ENCODE data around the gene PRR33.
A peak's percentile ranks its signal among the peaks of the same experiment; 100 is the strongest.

PRR33 gene

GRCh38 chr11:1935156-1936071 lies 43.7 kb upstream of the PRR33 start:
- no peak overlapping the region for H3K4me3 ChIP-seq (ENCODE audit: low read length)
- TF ChIP-seq CTCF (conservative IDR thresholded peaks at IDR 0.05; ENCODE audit: low read length), result no peak
- no peak for DNase-seq (ENCODE audit: low read depth)

- no peak for TF ChIP-seq CTCF (conservative IDR thresholded peaks at IDR 0.05; ENCODE audit: low read length)
- no peak overlapping the region for H3K4me3 ChIP-seq (ENCODE audit: low read length)
- no peak for DNase-seq (ENCODE audit: low read depth)
Observed at GRCh38 chr11:1934335-1935155, 42.9 kb upstream of the PRR33 start.

GRCh38 chr11:1933416-1934334 lies 42.0 kb upstream of the PRR33 start:
- no peak for DNase-seq (ENCODE audit: low read depth)
- H3K4me3 ChIP-seq (ENCODE audit: low read length), result no peak overlapping the region
- no peak for TF ChIP-seq CTCF (conservative IDR thresholded peaks at IDR 0.05; ENCODE audit: low read length)

- H3K4me3 ChIP-seq (ENCODE audit: low read length), result no peak overlapping the region
- no peak for TF ChIP-seq CTCF (conservative IDR thresholded peaks at IDR 0.05; ENCODE audit: low read length)
- DNase-seq (ENCODE audit: low read depth), result no peak
Observed at GRCh38 chr11:1932681-1933080, 41.0 kb upstream of the PRR33 start.

- no peak overlapping the region for H3K4me3 ChIP-seq (ENCODE audit: low read length)
- no peak for DNase-seq (ENCODE audit: low read depth)
- TF ChIP-seq CTCF (conservative IDR thresholded peaks at IDR 0.05; ENCODE audit: low read length), result no peak
Observed at GRCh38 chr11:1932105-1932480, 40.4 kb upstream of the PRR33 start.

GRCh38 chr11:1931341-1932104 lies 39.8 kb upstream of the PRR33 start:
- no peak for DNase-seq (ENCODE audit: low read depth)
- 0 out of 2 replicates have a peak, but pooled peaks have one; percentile 10 for TF ChIP-seq CTCF (conservative IDR thresholded peaks at IDR 0.05; ENCODE audit: low read length)
- H3K4me3 ChIP-seq (ENCODE audit: low read length), result no peak overlapping the region
